Neural progenitor cell (in vitro differentiated cells): Measurements from ENCODE around the gene HMOX2.

Experiments
- EZH2 ChIP-seq: fragments of 200-600 bp; sonication (generic); IDR thresholded peaks from 2 replicates; pipeline ENCODE4 v1.6.1; 2017; ENCODE audit warnings: antibody characterized with exemption, mild to moderate bottlenecking, moderate library complexity
- EZH2phosphoT487 ChIP-seq: fragments of 200-600 bp; sonication (generic); IDR thresholded peaks from 2 replicates; pipeline ENCODE4 v1.6.1; 2017; ENCODE audit warnings: antibody characterized with exemption
- TF ChIP-seq, protein P1 (sequence below): fragments of 200-600 bp; sonication (generic); IDR thresholded peaks from 2 replicates; pipeline ENCODE4 v1.5.1; 2017; ENCODE audit warnings: antibody characterized with exemption, mild to moderate bottlenecking

DNA sequence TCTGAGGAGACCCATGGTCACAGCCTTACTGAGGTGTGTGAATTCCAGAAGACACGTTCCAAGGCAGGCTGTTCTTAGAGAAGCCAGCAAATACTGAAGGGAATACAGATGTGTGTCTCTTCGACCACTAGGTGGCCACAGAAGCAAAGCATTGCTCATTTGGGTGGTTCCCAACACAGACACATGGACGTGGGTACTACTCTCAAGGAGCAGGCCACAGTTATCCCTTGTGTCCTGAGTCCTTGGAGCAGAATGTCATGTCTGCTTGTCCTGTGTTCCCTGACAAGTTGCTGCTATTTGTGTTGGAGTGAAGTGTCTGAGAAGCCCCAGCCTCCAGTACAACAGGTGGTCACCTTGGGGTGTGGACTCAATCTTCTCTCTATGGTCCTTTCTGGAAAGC lies 30.3 kb downstream of the HMOX2 start:
- TF ChIP-seq, protein P1, sequence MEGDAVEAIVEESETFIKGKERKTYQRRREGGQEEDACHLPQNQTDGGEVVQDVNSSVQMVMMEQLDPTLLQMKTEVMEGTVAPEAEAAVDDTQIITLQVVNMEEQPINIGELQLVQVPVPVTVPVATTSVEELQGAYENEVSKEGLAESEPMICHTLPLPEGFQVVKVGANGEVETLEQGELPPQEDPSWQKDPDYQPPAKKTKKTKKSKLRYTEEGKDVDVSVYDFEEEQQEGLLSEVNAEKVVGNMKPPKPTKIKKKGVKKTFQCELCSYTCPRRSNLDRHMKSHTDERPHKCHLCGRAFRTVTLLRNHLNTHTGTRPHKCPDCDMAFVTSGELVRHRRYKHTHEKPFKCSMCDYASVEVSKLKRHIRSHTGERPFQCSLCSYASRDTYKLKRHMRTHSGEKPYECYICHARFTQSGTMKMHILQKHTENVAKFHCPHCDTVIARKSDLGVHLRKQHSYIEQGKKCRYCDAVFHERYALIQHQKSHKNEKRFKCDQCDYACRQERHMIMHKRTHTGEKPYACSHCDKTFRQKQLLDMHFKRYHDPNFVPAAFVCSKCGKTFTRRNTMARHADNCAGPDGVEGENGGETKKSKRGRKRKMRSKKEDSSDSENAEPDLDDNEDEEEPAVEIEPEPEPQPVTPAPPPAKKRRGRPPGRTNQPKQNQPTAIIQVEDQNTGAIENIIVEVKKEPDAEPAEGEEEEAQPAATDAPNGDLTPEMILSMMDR, result peak; percentile 85
- TF ChIP-seq EZH2 (no peak), EZH2phosphoT487 (no peak)
